Measurements from ENCODE around the gene DGKE. TPM values are rescaled to one million over a fixed set of nuclear protein-coding genes. Genes with fewer than 3 reads are reported as not detected.
A peak's percentile ranks its signal among the peaks of the same experiment; 100 is the strongest.

DGKE gene
- total RNA-seq, 1 experiment from 2014 or later, result 10.0 TPM

GRCh38 chr17:56819431-56820145 is 14.4 kb upstream of the DGKE start:
- no peaks in the 10 kb centered on the region for H3K36me3 ChIP-seq (ENCODE audit: insufficient read depth, low read length, poor library complexity, severe bottlenecking)
- CTCF ChIA-PET, result interaction anchor here (0.6 to 1.0 kb wide), 4 partner anchors 26 to 191 kb away, joined by 3 to 7 read pairs (median 4); no protein-coding TSS in a partner anchor
- H3K27me3 ChIP-seq (replicated peaks; ENCODE audit: insufficient read depth, low read depth, low read length, poor library complexity), result no peaks in the 10 kb centered on the region
- no peaks in the 10 kb centered on the region for H3K4me1 ChIP-seq (ENCODE audit: insufficient read depth, low read length, poor library complexity, severe bottlenecking)
- DNase-seq (ENCODE audit: low spot score), result peak; percentile 80
- H3K9me3 ChIP-seq (ENCODE audit: low read depth, low read length, poor library complexity, severe bottlenecking), result no peaks in the 10 kb centered on the region
- no TSS peak for BruUV-seq (replicated peaks)
- TF ChIP-seq CTCF (conservative IDR thresholded peaks at IDR 0.05; ENCODE audit: low read depth, low read length) (peak; percentile 86), EZH2 (IDR thresholded peaks at IDR 0.05; ENCODE audit: borderline replicate concordance, low read depth, low read length, poor library complexity, severe bottlenecking) (no peak)
- no peak overlapping the region for H3K4me3 ChIP-seq (ENCODE audit: low read depth, low read length, poor library complexity, severe bottlenecking)
- intact Hi-C loops (cut with micrococcal nuclease; ENCODE audit: unreplicated experiment), result loop anchor here (1.0 kb wide), 1 partner anchor 121 kb away; no protein-coding TSS in a partner anchor
- POLR2A ChIA-PET (ENCODE audit: low non-redundant PET), result interaction anchor here (0.6 kb wide), 1 partner anchor 94 kb away, joined by 6 read pairs; the partner anchor contains the start of gene TRIM25
- no peak overlapping the region for H3K27ac ChIP-seq (ENCODE audit: low read depth, low read length, poor library complexity, severe bottlenecking)

- no peaks in the 10 kb centered on the region for H3K27me3 ChIP-seq (replicated peaks; ENCODE audit: insufficient read depth, low read depth, low read length, poor library complexity)
- no peaks in the 10 kb centered on the region for H3K4me1 ChIP-seq (ENCODE audit: insufficient read depth, low read length, poor library complexity, severe bottlenecking)
- no peaks in the 10 kb centered on the region for H3K9me3 ChIP-seq (ENCODE audit: low read depth, low read length, poor library complexity, severe bottlenecking)
- intact Hi-C loops (cut with micrococcal nuclease; ENCODE audit: unreplicated experiment), result no loop called here
- DNase-seq (ENCODE audit: low spot score), result no peak
- CTCF ChIA-PET, result interaction anchor here (0.6 to 1.0 kb wide), 4 partner anchors 26 to 190 kb away, joined by 3 to 7 read pairs (median 4); no protein-coding TSS in a partner anchor
- no TSS peak for BruUV-seq (replicated peaks)
- POLR2A ChIA-PET (ENCODE audit: low non-redundant PET), result interaction anchor here (0.6 kb wide), 1 partner anchor 93 kb away, joined by 6 read pairs; the partner anchor contains the start of gene TRIM25
- no peak overlapping the region for H3K4me3 ChIP-seq (ENCODE audit: low read depth, low read length, poor library complexity, severe bottlenecking)
- no peaks in the 10 kb centered on the region for H3K36me3 ChIP-seq (ENCODE audit: insufficient read depth, low read length, poor library complexity, severe bottlenecking)
- H3K27ac ChIP-seq (ENCODE audit: low read depth, low read length, poor library complexity, severe bottlenecking), result no peak overlapping the region
- TF ChIP-seq CTCF (conservative IDR thresholded peaks at IDR 0.05; ENCODE audit: low read depth, low read length) (no peak), EZH2 (IDR thresholded peaks at IDR 0.05; ENCODE audit: borderline replicate concordance, low read depth, low read length, poor library complexity, severe bottlenecking) (no peak)
Observed at GRCh38 chr17:56820207-56820606, 13.7 kb upstream of the DGKE start.

DNA sequence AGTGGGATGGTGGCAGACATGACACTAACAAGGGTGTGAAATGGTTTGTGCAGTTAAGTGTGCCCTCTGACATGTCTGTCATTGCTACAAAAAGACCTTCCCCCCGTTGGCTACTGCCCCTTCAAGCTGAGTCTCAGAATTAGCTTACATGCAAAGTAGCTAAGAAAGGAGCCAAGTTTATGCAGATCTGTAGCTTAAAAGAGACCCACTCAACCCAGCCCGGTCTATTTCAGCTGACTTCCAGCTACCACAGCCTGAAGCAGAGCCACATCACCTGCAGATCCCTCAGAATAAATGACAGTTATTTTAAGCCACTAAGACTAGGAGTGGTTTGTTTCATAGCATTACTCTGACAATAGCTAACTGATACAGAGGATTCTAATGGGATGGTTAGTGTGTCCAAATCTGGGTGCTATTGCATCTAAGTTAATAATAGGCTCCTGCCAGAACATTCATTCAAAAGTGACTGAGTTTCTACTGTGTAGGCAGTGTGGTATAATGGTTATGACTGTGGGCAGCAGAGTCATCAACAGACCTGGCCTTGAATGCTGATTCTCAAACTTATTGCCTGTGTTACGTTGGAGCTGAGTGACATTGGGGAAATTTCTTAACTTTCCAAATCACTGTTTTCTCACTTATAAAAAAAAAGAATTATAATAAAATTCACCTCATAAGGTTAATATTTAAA is 12.0 kb upstream of the DGKE start:
- H3K4me3 ChIP-seq (ENCODE audit: low read depth, low read length, poor library complexity, severe bottlenecking), result no peak overlapping the region
- no TSS peak for BruUV-seq (replicated peaks)
- no peak overlapping the region for H3K27ac ChIP-seq (ENCODE audit: low read depth, low read length, poor library complexity, severe bottlenecking)
- H3K9me3 ChIP-seq (ENCODE audit: low read depth, low read length, poor library complexity, severe bottlenecking), result no peaks in the 10 kb centered on the region
- ChIA-PET POLR2A (ENCODE audit: low non-redundant PET) (no interaction called here), CTCF (no interaction called here)
- no peak for DNase-seq (ENCODE audit: low spot score)
- H3K4me1 ChIP-seq (ENCODE audit: insufficient read depth, low read length, poor library complexity, severe bottlenecking), result no peaks in the 10 kb centered on the region
- H3K27me3 ChIP-seq (replicated peaks; ENCODE audit: insufficient read depth, low read depth, low read length, poor library complexity), result no peaks in the 10 kb centered on the region
- no peaks in the 10 kb centered on the region for H3K36me3 ChIP-seq (ENCODE audit: insufficient read depth, low read length, poor library complexity, severe bottlenecking)
- intact Hi-C loops (cut with micrococcal nuclease; ENCODE audit: unreplicated experiment), result no loop called here
- TF ChIP-seq EZH2 (IDR thresholded peaks at IDR 0.05; ENCODE audit: borderline replicate concordance, low read depth, low read length, poor library complexity, severe bottlenecking) (no peak), CTCF (conservative IDR thresholded peaks at IDR 0.05; ENCODE audit: low read depth, low read length) (no peak)

Measured in A673 (cell line).